K562 (cell line): ENCODE measurements around the gene DLGAP3. TPM values are rescaled to one million over a fixed set of nuclear protein-coding genes. Genes with fewer than 3 reads are reported as not detected.

Experiments used
- ARID2 ChIP-seq: fragments of 450-650 bp; IDR thresholded peaks from 2 replicates; pipeline ENCODE4 v1.6.1; 2017; ENCODE audit warnings: antibody characterized with exemption, mild to moderate bottlenecking
- ATF3 ChIP-seq, 2 experiments: fragments of 450-650 bp in 1 of 2; sonication (generic) in 1 of 2; formaldehyde crosslinking in 1 of 2; IDR thresholded peaks in 1 of 2; conservative IDR thresholded peaks in 1 of 2; 2 replicates each; pipeline versions ENCODE4 v1.6.1 to v1.8.1; 2016 to 2023; ENCODE audit warnings: mild to moderate bottlenecking in 2 of 2, moderate library complexity in 2 of 2, inconsistent platforms in 1 of 2, missing genetic modification reagents in 1 of 2
- BCL6 ChIP-seq: fragments of 250-450 bp; sonication (Bioruptor Pico); IDR thresholded peaks from 2 replicates; pipeline ENCODE4 v1.4.0; 2020
- BHLHE40 ChIP-seq: IDR thresholded peaks from 2 replicates; pipeline ENCODE4 v1.6.1; 2011; ENCODE audit warnings: low read length, improper control_type of control experiment
- CEBPZ ChIP-seq: fragments of 150-350 bp; IDR thresholded peaks from 2 replicates; pipeline ENCODE4 v1.6.1; 2014; ENCODE audit warnings: low read depth, mild to moderate bottlenecking, low read length, borderline replicate concordance
- CREBBP ChIP-seq: IDR thresholded peaks from one replicate; pipeline ENCODE4 v1.6.1; 2012; ENCODE audit warnings: low read depth, mild to moderate bottlenecking, control low read depth, inconsistent platforms, low read length
- CTBP1 ChIP-seq: fragments of 450-650 bp; IDR thresholded peaks from 2 replicates; pipeline ENCODE4 v1.6.1; 2016; ENCODE audit warnings: borderline replicate concordance
- GABPB2 ChIP-seq: fragments of 250-450 bp; sonication (Bioruptor Pico); conservative IDR thresholded peaks from 2 replicates; pipeline ENCODE4 v1.5.1; 2021; ENCODE audit warnings: mild to moderate bottlenecking
- HDAC3 ChIP-seq: fragments of 450-650 bp; IDR thresholded peaks from 2 replicates; pipeline ENCODE4 v1.6.1; 2018; ENCODE audit warnings: borderline replicate concordance, mild to moderate bottlenecking, moderate library complexity; ENCODE audit not compliant: partially characterized antibody
- HMGN3 ChIP-seq: IDR thresholded peaks from 2 replicates; pipeline ENCODE4 v1.6.1; 2011; ENCODE audit warnings: borderline replicate concordance, low read depth, mild to moderate bottlenecking, mixed read lengths, low read length; ENCODE audit not compliant: insufficient read length; ENCODE audit errors: extremely low read depth
- MECOM ChIP-seq: fragments of 250-450 bp; sonication (Bioruptor Pico); IDR thresholded peaks from 2 replicates; pipeline ENCODE4 v1.8.0; 2022; ENCODE audit warnings: inconsistent platforms
- PCBP1 ChIP-seq: fragments of 200-400 bp; formaldehyde crosslinking; IDR thresholded peaks from 2 replicates; pipeline ENCODE4 v1.6.1; 2018; ENCODE audit warnings: mild to moderate bottlenecking, low read depth, low read length; ENCODE audit not compliant: poor library complexity, severe bottlenecking
- PHB2 ChIP-seq: fragments of 450-650 bp; IDR thresholded peaks from 2 replicates; pipeline ENCODE4 v1.6.1; 2017; ENCODE audit warnings: low read depth
- RB1 ChIP-seq: fragments of 450-650 bp; IDR thresholded peaks from 2 replicates; pipeline ENCODE4 v1.6.1; 2017; ENCODE audit warnings: low read depth, mild to moderate bottlenecking
- SAFB ChIP-seq: fragments of 200-400 bp; formaldehyde crosslinking; IDR thresholded peaks from 2 replicates; pipeline ENCODE4 v1.6.1; 2017; ENCODE audit warnings: low read depth, low read length, borderline replicate concordance
- SMAD3 ChIP-seq: fragments of 450-650 bp; formaldehyde crosslinking; conservative IDR thresholded peaks from 2 replicates; pipeline ENCODE4 v1.4.0; 2020; ENCODE audit warnings: mild to moderate bottlenecking
- TARDBP ChIP-seq: fragments of 450-650 bp; IDR thresholded peaks from 2 replicates; pipeline ENCODE4 v1.6.1; 2016
- ZBTB5 ChIP-seq: fragments of 450-650 bp; IDR thresholded peaks from 2 replicates; pipeline ENCODE4 v1.6.1; 2017; ENCODE audit warnings: antibody characterized with exemption
- ZNF133 ChIP-seq: fragments of 250-450 bp; sonication (Bioruptor Pico); IDR thresholded peaks from 2 replicates; pipeline ENCODE4 v1.4.0; 2020; ENCODE audit warnings: mild to moderate bottlenecking
- ZNF449 ChIP-seq: fragments of 250-450 bp; sonication (Bioruptor Pico); IDR thresholded peaks from 2 replicates; pipeline ENCODE4 v1.8.0; 2022; ENCODE audit warnings: moderate library complexity, mild to moderate bottlenecking, inconsistent platforms
- polyA plus RNA-seq, 8 experiments: library from polyadenylated mRNA; depleted of rRNA in 4 of 8; stranded (reverse) in 5 of 8; unstranded in 3 of 8; fragments of >200 nt; fragmentation: Nextera tagmentation in 2 of 8; fragmentation: Illumina TruSeq in 1 of 8; extraction: Ambion mirVana in 2 of 8; extraction: Trizol in 1 of 8; gene quantifications; 2 replicates each; pipeline versions ENCODE4 v1.2.1 to v1.2.3, GENCODE V29; 2011 to 2014; ENCODE audit warnings: inconsistent platforms in 1 of 8, missing spikeins in 1 of 8
- total RNA-seq, 7 experiments: library from RNA; depleted of rRNA in 6 of 7; stranded (reverse); fragments of >200 nt in 6 of 7; fragmentation: Illumina TruSeq in 2 of 7; extraction: Trizol in 2 of 7; gene quantifications; 2 replicates each; pipeline versions ENCODE4 v1.2.1 to v1.2.3, GENCODE V29; 2011 to 2021; ENCODE audit warnings: low replicate concordance in 1 of 7

The DLGAP3 gene
- total and polyA plus RNA-seq, 9 of the 15 experiments (the other 6 are each of a cell fraction or from before 2014, with no cell fraction given) = 0.01 to 0.16 (median 0.07) TPM; not detected in 6

- TF ChIP-seq ZBTB5 = no peak
- peak; percentile 93 for TF ChIP-seq CTBP1
- no peak for TF ChIP-seq GABPB2 (CRISPR knock-in tag)
- TF ChIP-seq BHLHE40 = peak; percentile 71
- TF ChIP-seq HMGN3 = no peak
- TF ChIP-seq HDAC3 = peak; percentile 93
- TF ChIP-seq PCBP1 = no peak
- peak; percentile 64; the same call in 1 of the 2 replicates for TF ChIP-seq TARDBP
- TF ChIP-seq RB1 = peak; percentile 49; the same call in 1 of the 2 replicates
- TF ChIP-seq ATF3 (IDR thresholded peaks at IDR 0.05) = peak; percentile 25; the same call in 1 of the 2 replicates
- no peak for TF ChIP-seq ATF3 (CRISPR knock-in tag; conservative IDR thresholded peaks at IDR 0.05)
- no peak for TF ChIP-seq SAFB
- TF ChIP-seq ZNF449 (CRISPR knock-in tag) = peak; percentile 68; the same call in 1 of the 2 replicates
- no peak for TF ChIP-seq CEBPZ
- peak; percentile 95 for TF ChIP-seq PHB2
- TF ChIP-seq SMAD3 (CRISPR knock-in tag) = peak; percentile 46; the same call in 1 of the 2 replicates
- TF ChIP-seq ZNF133 (CRISPR knock-in tag) = no peak
- no peak for TF ChIP-seq ARID2
- peak; percentile 86 for TF ChIP-seq MECOM (CRISPR knock-in tag)
- TF ChIP-seq CREBBP = no peak
- no peak for TF ChIP-seq BCL6
Measured at GRCh38 chr1:34843392-34844251, 85.8 kb downstream of the DLGAP3 start (continued).
